Measurements from ENCODE around the gene OR4D1. TPM values are rescaled to one million over a fixed set of nuclear protein-coding genes. Genes with fewer than 3 reads are reported as not detected.

Gene OR4D1
- total and polyA plus RNA-seq, 9 of the 15 experiments (the other 6 are each of a cell fraction or from before 2014, with no cell fraction given) = not detected

DNA sequence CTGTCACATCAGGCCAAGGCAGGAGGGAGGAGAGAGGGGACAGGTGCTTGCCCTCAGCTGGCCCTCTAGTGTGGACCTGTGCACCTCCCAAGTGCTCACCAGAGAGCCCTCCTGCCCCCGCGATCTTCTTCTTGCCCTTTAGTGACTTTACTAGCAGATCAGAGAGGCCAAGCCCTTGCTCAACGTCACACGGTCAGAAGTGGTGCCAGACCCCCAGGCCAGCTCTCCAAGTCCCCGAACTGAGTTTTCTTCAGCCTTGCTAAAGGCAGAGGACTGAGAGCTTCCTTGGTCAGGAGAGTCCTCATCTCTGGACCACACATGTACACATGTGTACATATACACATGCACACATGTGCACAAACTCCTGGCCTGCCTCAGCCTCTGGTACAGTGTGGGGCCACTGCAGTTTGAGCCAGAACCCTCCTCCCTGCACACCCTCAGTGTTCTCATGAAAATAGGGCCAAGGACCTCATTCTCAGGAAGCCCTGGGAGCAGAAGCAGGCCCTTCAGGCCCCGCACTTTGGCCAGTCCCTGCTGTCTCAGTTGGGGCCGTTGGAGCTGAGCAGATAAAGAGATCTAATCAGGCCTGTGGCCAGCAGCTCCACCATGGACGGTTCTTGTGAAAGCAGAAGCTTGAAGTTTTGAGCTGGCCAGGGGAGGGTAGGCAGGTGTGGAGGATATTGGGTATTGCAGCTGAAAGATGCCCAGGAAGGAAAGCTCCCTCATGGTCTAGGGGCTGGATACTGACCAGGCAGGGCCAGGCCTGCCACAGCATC lies 37.0 kb downstream of the OR4D1 start (continued):
- TF ChIP-seq, protein P1, sequence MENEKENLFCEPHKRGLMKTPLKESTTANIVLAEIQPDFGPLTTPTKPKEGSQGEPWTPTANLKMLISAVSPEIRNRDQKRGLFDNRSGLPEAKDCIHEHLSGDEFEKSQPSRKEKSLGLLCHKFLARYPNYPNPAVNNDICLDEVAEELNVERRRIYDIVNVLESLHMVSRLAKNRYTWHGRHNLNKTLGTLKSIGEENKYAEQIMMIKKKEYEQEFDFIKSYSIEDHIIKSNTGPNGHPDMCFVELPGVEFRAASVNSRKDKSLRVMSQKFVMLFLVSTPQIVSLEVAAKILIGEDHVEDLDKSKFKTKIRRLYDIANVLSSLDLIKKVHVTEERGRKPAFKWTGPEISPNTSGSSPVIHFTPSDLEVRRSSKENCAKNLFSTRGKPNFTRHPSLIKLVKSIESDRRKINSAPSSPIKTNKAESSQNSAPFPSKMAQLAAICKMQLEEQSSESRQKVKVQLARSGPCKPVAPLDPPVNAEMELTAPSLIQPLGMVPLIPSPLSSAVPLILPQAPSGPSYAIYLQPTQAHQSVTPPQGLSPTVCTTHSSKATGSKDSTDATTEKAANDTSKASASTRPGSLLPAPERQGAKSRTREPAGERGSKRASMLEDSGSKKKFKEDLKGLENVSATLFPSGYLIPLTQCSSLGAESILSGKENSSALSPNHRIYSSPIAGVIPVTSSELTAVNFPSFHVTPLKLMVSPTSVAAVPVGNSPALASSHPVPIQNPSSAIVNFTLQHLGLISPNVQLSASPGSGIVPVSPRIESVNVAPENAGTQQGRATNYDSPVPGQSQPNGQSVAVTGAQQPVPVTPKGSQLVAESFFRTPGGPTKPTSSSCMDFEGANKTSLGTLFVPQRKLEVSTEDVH (IDR thresholded peaks at IDR 0.05; ENCODE audit: low read depth, partially characterized antibody) = no peak
- TF ChIP-seq KLF13 (tag; IDR thresholded peaks at IDR 0.05; ENCODE audit: borderline replicate concordance, low read depth) = no peak
- 0 out of 2 replicates have a peak, but pooled peaks have one; percentile 10 for TF ChIP-seq FOSL1 (tag; conservative IDR thresholded peaks at IDR 0.05)
- peak; percentile 36; the same call in 1 of the 2 replicates for TF ChIP-seq ZNF324 (CRISPR knock-in tag; IDR thresholded peaks at IDR 0.05)
- TF ChIP-seq, protein P2, sequence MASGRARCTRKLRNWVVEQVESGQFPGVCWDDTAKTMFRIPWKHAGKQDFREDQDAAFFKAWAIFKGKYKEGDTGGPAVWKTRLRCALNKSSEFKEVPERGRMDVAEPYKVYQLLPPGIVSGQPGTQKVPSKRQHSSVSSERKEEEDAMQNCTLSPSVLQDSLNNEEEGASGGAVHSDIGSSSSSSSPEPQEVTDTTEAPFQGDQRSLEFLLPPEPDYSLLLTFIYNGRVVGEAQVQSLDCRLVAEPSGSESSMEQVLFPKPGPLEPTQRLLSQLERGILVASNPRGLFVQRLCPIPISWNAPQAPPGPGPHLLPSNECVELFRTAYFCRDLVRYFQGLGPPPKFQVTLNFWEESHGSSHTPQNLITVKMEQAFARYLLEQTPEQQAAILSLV (tag; IDR thresholded peaks at IDR 0.05) = no peak
- no peak for TF ChIP-seq PML (IDR thresholded peaks at IDR 0.05; ENCODE audit: low read length)
- TF ChIP-seq PHF8 (IDR thresholded peaks at IDR 0.05; ENCODE audit: borderline replicate concordance, low read length) = no peak
- TF ChIP-seq, protein P3, sequence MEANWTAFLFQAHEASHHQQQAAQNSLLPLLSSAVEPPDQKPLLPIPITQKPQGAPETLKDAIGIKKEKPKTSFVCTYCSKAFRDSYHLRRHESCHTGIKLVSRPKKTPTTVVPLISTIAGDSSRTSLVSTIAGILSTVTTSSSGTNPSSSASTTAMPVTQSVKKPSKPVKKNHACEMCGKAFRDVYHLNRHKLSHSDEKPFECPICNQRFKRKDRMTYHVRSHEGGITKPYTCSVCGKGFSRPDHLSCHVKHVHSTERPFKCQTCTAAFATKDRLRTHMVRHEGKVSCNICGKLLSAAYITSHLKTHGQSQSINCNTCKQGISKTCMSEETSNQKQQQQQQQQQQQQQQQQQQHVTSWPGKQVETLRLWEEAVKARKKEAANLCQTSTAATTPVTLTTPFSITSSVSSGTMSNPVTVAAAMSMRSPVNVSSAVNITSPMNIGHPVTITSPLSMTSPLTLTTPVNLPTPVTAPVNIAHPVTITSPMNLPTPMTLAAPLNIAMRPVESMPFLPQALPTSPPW (CRISPR knock-in tag; IDR thresholded peaks at IDR 0.05) = peak; percentile 61; the same call in 1 of the 2 replicates
- no peak for TF ChIP-seq RFX5 (IDR thresholded peaks at IDR 0.05; ENCODE audit: low read depth, low read length)
- TF ChIP-seq, protein P4, sequence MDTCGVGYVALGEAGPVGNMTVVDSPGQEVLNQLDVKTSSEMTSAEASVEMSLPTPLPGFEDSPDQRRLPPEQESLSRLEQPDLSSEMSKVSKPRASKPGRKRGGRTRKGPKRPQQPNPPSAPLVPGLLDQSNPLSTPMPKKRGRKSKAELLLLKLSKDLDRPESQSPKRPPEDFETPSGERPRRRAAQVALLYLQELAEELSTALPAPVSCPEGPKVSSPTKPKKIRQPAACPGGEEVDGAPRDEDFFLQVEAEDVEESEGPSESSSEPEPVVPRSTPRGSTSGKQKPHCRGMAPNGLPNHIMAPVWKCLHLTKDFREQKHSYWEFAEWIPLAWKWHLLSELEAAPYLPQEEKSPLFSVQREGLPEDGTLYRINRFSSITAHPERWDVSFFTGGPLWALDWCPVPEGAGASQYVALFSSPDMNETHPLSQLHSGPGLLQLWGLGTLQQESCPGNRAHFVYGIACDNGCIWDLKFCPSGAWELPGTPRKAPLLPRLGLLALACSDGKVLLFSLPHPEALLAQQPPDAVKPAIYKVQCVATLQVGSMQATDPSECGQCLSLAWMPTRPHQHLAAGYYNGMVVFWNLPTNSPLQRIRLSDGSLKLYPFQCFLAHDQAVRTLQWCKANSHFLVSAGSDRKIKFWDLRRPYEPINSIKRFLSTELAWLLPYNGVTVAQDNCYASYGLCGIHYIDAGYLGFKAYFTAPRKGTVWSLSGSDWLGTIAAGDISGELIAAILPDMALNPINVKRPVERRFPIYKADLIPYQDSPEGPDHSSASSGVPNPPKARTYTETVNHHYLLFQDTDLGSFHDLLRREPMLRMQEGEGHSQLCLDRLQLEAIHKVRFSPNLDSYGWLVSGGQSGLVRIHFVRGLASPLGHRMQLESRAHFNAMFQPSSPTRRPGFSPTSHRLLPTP (IDR thresholded peaks at IDR 0.05; ENCODE audit: borderline replicate concordance, extremely low read depth, insufficient read length) = no peak
- TF ChIP-seq NFIC (IDR thresholded peaks at IDR 0.05) = no peak
- TF ChIP-seq, protein P5, sequence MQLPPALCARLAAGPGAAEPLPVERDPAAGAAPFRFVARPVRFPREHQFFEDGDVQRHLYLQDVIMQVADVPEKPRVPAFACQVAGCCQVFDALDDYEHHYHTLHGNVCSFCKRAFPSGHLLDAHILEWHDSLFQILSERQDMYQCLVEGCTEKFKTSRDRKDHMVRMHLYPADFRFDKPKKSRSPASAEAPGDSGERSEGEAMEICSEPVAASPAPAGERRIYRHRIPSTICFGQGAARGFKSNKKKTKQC (CRISPR knock-in tag; IDR thresholded peaks at IDR 0.05) = no peak
- TF ChIP-seq ETS2 (tag; IDR thresholded peaks at IDR 0.05; ENCODE audit: borderline replicate concordance, poor library complexity, severe bottlenecking) = no peak
- TF ChIP-seq RBBP5 (IDR thresholded peaks at IDR 0.05; ENCODE audit: borderline replicate concordance, insufficient read depth, low read length, poor library complexity, severe bottlenecking) = peak; percentile 9
- no peak for TF ChIP-seq JUN (IDR thresholded peaks at IDR 0.05; ENCODE audit: borderline replicate concordance, low read depth, low read length)
- TF ChIP-seq JUN (CRISPR knock-in tag; IDR thresholded peaks at IDR 0.05; ENCODE audit: borderline replicate concordance) = no peak
